Stimulated activated CD8-positive, alpha-beta memory T cell treated with anti-CD3 and anti-CD28 coated beads, Interleukin-15, amount 100 ng/mL, for 48 hours (primary cell): ENCODE results near the gene PPP2R5A.
"Not testable (repeated sequence)": the region's sequence is repeated elsewhere in the genome, so short reads cannot be mapped to it uniquely, and the experiment has no call there.

Experiments used
- DNase-seq, 2 donors: peaks; one replicate each; pipeline ENCODE4 v3.0.0-alpha.2; 2020; ENCODE audit warnings: low read depth in 2 of 2

The PPP2R5A gene

GRCh38 chr1:212355230-212355969 is 70.2 kb downstream of the PPP2R5A start:
- DNase-seq: no peak

- DNase-seq: peak; percentile 2 to 22
Observed at GRCh38 chr1:212359794-212360479, 74.7 kb downstream of the PPP2R5A start.

GRCh38 chr1:212364985-212365384 is 79.8 kb downstream of the PPP2R5A start:
- DNase-seq: no peak

- no peak for DNase-seq
Observed at GRCh38 chr1:212366901-212367300, 81.7 kb downstream of the PPP2R5A start.

- no peak for DNase-seq
Observed at GRCh38 chr1:212367474-212368072, 82.4 kb downstream of the PPP2R5A start.

GRCh38 chr1:212368073-212368484 is 82.9 kb downstream of the PPP2R5A start:
- DNase-seq: peak; percentile 15 to 30

- DNase-seq: no peak
Observed at GRCh38 chr1:212375986-212376385, 90.8 kb downstream of the PPP2R5A start.

- no peak for DNase-seq
Observed at GRCh38 chr1:212377644-212378043, 92.4 kb downstream of the PPP2R5A start.

- no peak for DNase-seq
Observed at GRCh38 chr1:212379366-212379765, 94.2 kb downstream of the PPP2R5A start.

- no peak for DNase-seq
Observed at GRCh38 chr1:212381397-212382035, 96.3 kb downstream of the PPP2R5A start.

GRCh38 chr1:212386029-212386428 is 100.8 kb downstream of the PPP2R5A start:
- DNase-seq: no peak

- no peak for DNase-seq
Observed at GRCh38 chr1:212388985-212389716, 103.9 kb downstream of the PPP2R5A start.

GRCh38 chr1:212395678-212396437 is 110.6 kb downstream of the PPP2R5A start:
- not testable (repeated sequence) for DNase-seq

- DNase-seq: no peak
Observed at GRCh38 chr1:212396638-212397037, 111.4 kb downstream of the PPP2R5A start.

- DNase-seq: no peak
Observed at GRCh38 chr1:212397171-212397570, 112.0 kb downstream of the PPP2R5A start.

GRCh38 chr1:212401042-212401441 is 115.8 kb downstream of the PPP2R5A start:
- no peak for DNase-seq

GRCh38 chr1:212401838-212402582 is 116.8 kb downstream of the PPP2R5A start:
- DNase-seq: no peak

GRCh38 chr1:212402666-212403321 is 117.6 kb downstream of the PPP2R5A start:
- DNase-seq: no peak

GRCh38 chr1:212410231-212410820 is 125.1 kb downstream of the PPP2R5A start:
- no peak for DNase-seq
